ENCODE results near the gene TMEM88.

The TMEM88 gene

DNA sequence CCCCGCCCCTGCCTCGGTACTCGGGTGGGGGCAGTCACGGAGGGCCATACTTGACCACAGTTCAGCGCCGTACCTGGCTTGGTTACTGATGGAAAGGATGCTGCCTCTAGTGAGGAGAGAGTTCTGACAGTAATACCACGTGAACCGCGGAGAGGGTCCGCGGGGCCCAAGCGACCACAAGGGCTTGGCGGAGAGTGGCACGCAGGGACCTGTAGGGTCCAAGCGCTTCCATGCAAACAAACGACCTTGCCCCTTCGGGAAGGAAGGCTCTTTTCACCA lies 11.7 kb upstream of the TMEM88 start:
- no peak for DNase-seq (ENCODE audit: extremely low read depth in 1 of 2, low read depth in 1 of 2)

- peak; percentile 82 to 88 for DNase-seq (ENCODE audit: extremely low read depth in 1 of 2, low read depth in 1 of 2)
Measured at GRCh38 chr17:7843536-7844291, 11.2 kb upstream of the TMEM88 start.

DNA sequence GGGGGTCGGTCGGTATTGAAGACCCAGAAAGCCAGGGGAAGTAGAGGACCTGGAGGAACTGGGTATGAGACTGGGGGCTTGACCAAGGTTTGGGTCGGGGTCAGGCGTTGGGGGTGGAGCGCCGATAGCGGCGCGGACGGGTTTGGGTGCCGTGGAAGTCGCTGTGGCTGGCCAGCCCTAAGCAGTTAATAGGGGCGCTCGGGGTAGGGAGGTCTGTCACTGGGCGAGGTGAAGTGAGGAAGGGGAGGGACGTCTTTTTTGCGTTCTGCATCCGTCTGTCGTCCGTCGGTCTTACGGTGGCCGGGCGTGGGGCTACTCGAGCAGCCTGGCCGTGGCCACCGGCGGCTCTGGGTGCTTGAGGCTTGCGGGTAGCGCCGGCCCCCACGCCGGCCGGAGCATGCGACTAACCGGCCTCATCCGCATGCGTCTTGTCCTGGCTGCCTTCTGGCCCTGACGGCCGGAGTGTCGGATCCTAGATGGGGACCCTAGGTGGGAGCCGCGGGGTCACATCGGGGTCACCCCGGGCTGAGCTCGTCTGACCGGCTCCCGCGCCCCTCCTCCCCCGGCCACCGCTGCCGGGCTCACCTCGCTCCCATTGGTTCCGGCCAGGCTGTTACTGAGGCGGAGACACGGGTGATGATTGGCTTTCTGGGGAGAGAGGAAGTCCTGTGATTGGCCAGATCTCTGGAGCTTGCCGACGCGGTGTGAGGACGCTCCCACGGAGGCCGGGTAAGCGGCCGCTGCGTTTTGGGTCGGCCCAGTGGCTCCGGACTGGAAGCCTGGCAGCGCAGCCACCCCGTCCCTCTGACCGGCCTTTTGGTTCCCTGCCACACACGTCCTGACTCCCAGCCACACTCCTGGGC lies 10.3 kb upstream of the TMEM88 start:
- DNase-seq (ENCODE audit: extremely low read depth in 1 of 2, low read depth in 1 of 2), result peak in 1 of 2 donors; percentile 67

- no peak for DNase-seq (ENCODE audit: extremely low read depth in 1 of 2, low read depth in 1 of 2)
Measured at GRCh38 chr17:7845359-7846062, 9.4 kb upstream of the TMEM88 start.

DNA sequence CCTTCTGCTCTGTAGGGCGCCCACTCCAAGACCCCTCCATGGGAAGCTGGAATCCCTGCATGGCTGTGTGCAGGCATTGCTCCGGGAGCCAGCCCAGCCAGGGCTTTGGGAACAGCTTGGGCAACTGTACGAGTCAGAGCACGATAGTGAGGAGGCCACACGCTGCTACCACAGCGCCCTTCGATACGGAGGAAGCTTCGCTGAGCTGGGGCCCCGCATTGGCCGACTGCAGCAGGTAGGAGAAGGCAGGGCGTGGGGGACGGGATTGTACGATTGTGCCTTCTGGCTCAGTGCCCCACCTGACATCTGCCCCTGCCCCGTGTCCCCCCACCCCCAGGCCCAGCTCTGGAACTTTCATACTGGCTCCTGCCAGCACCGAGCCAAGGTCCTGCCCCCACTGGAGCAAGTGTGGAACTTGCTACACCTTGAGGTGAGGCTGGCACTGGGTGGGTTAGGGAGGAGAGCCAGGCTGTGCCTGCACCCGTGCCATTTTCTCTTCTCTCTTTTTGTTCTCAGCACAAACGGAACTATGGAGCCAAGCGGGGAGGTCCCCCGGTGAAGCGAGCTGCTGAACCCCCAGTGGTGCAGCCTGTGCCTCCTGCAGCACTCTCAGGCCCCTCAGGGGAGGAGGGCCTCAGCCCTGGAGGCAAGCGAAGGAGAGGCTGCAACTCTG lies 8.7 kb upstream of the TMEM88 start:
- no peak for DNase-seq (ENCODE audit: extremely low read depth in 1 of 2, low read depth in 1 of 2)

DNA sequence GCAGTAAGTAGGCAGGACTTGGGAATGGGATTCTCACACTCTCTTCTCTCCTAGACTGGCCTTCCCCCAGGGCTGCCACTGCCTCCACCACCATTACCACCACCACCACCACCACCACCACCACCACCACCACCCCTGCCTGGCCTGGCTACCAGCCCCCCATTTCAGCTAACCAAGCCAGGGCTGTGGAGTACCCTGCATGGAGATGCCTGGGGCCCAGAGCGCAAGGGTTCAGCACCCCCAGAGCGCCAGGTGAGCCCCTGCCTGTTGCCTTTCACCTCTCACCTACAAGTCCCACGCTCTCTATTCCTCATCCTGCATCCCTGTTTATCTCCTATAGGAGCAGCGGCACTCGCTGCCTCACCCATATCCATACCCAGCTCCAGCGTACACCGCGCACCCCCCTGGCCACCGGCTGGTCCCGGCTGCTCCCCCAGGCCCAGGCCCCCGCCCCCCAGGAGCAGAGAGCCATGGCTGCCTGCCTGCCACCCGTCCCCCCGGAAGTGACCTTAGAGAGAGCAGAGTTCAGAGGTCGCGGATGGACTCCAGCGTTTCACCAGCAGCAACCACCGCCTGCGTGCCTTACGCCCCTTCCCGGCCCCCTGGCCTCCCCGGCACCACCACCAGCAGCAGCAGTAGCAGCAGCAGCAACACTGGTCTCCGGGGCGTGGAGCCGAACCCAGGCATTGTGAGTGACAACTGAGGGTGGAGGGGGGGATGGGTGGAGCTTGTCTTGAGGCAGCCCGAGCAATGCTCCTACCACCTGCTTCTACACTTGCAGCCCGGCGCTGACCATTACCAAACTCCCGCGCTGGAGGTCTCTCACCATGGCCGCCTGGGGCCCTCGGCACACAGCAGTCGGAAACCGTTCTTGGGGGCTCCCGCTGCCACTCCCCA lies 7.9 kb upstream of the TMEM88 start:
- DNase-seq (ENCODE audit: extremely low read depth in 1 of 2, low read depth in 1 of 2), result no peak

GRCh38 chr17:7848131-7848579 lies 6.7 kb upstream of the TMEM88 start:
- no peak for DNase-seq (ENCODE audit: extremely low read depth in 1 of 2, low read depth in 1 of 2)

DNA sequence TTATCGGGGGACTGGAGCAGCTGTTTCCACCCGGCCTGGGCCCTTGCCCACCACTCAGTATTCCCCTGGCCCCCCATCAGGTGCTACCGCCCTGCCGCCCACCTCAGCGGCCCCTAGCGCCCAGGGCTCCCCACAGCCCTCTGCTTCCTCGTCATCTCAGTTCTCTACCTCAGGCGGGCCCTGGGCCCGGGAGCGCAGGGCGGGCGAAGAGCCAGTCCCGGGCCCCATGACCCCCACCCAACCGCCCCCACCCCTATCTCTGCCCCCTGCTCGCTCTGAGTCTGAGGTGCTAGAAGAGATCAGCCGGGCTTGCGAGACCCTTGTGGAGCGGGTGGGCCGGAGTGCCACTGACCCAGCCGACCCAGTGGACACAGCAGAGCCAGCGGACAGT lies 6.1 kb upstream of the TMEM88 start:
- DNase-seq (ENCODE audit: extremely low read depth in 1 of 2, low read depth in 1 of 2), result no peak

DNA sequence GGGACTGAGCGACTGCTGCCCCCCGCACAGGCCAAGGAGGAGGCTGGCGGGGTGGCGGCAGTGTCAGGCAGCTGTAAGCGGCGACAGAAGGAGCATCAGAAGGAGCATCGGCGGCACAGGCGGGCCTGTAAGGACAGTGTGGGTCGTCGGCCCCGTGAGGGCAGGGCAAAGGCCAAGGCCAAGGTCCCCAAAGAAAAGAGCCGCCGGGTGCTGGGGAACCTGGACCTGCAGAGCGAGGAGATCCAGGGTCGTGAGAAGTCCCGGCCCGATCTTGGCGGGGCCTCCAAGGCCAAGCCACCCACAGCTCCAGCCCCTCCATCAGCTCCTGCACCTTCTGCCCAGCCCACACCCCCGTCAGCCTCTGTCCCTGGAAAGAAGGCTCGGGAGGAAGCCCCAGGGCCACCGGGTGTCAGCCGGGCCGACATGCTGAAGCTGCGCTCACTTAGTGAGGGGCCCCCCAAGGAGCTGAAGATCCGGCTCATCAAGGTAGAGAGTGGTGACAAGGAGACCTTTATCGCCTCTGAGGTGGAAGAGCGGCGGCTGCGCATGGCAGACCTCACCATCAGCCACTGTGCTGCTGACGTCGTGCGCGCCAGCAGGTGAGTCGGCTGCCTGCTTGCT lies 5.6 kb upstream of the TMEM88 start:
- DNase-seq (ENCODE audit: extremely low read depth in 1 of 2, low read depth in 1 of 2), result no peak

DNA sequence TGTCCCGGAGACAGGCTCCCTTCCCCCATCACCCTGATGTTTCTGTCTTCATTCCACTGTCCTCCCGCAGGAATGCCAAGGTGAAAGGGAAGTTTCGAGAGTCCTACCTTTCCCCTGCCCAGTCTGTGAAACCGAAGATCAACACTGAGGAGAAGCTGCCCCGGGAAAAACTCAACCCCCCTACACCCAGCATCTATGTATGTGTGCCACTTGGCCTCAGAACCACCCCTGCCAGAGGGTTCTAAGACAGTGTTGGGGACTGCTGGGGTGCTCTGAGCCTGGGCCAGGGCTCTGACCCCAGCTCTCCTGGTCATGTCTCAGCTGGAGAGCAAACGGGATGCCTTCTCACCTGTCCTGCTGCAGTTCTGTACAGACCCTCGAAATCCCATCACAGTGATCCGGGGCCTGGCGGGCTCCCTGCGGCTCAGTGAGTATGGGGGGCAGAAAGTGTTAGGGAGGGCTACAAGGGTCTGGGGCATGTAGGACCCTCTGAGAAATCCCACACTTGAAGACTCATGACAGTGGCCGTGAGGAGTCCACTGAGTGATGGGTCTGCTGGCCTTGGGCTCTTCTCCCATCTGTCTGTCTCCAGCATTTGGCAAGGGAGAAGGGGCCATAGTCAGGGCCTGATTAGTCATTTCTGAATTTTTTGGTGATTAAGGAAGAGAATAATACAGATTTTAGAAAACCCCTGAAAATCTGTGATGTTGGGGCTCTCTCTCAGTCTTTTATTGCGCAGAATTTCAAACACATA lies 4.9 kb upstream of the TMEM88 start:
- no peak for DNase-seq (ENCODE audit: extremely low read depth in 1 of 2, low read depth in 1 of 2)

DNA sequence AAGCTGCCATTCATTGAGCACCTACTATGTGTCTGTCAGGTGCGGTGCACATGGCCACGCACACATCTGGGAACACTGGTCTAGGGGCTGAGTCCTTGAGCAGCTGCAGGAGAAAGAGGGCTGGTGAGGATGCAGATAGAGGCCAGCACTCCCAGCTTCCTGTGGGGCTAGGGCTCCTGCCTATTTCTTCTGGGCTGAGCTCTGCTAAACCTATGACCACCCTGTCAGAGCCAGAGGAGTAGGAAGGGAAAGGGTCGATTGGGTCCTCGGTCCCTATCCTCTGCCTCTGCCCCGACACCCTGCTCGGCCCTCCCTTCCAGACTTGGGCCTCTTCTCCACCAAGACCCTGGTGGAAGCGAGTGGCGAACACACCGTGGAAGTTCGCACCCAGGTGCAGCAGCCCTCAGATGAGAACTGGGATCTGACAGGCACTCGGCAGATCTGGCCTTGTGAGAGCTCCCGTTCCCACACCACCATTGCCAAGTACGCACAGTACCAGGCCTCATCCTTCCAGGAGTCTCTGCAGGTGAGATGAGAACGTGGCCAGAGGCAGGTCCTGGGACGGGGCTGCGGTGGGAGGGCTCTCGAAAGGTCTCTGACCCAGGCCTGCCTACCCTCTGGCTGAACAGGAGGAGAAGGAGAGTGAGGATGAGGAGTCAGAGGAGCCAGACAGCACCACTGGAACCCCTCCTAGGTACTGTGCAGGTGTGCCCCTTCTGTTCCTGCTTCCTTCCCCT lies 4.0 kb upstream of the TMEM88 start:
- DNase-seq (ENCODE audit: extremely low read depth in 1 of 2, low read depth in 1 of 2), result no peak

DNA sequence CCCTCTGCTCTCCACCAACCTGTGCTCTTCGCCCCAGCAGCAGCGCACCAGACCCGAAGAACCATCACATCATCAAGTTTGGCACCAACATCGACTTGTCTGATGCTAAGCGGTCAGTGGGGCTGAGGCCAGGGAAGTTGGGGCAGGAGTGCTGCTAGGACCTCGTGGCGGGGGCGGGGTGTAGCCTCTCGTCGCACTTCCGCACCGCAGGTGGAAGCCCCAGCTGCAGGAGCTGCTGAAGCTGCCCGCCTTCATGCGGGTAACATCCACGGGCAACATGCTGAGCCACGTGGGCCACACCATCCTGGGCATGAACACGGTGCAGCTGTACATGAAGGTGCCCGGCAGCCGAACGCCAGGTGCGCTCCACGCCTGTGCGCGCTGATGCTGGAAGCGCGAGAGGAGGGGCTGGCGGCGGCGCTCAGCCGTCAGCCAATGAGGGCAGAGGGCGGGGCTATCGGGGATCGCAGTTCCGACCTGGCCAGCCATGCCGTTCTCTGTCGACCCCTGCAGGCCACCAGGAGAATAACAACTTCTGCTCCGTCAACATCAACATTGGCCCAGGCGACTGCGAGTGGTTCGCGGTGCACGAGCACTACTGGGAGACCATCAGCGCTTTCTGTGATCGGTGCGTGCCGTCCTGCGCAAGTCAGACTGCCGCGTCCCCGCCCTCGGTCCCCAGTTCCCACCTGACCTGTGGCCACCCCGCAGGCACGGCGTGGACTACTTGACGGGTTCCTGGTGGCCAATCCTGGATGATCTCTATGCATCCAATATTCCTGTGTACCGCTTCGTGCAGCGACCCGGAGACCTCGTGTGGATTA lies 3.2 kb upstream of the TMEM88 start:
- DNase-seq (ENCODE audit: extremely low read depth in 1 of 2, low read depth in 1 of 2), result peak; percentile 88 to 92

- DNase-seq (ENCODE audit: extremely low read depth in 1 of 2, low read depth in 1 of 2), result no peak
Measured at GRCh38 chr17:7852262-7852670, 2.6 kb upstream of the TMEM88 start.

DNA sequence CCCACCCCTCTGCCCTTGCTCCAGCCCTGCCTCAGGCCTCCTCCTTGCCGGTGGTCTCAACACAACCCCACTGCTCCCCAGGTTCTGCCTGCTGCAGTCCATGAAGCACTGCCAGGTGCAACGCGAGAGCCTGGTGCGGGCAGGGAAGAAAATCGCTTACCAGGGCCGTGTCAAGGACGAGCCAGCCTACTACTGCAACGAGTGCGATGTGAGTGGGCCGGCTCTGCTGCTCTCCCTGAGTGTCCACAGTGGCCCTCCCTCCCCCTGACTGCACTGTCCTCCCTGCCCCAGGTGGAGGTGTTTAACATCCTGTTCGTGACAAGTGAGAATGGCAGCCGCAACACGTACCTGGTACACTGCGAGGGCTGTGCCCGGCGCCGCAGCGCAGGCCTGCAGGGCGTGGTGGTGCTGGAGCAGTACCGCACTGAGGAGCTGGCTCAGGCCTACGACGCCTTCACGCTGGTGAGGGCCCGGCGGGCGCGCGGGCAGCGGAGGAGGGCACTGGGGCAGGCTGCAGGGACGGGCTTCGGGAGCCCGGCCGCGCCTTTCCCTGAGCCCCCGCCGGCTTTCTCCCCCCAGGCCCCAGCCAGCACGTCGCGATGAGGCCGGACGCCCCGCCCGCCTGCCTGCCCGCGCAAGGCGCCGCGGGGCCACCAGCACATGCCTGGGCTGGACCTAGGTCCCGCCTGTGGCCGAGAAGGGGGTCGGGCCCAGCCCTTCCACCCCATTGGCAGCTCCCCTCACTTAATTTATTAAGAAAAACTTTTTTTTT lies 1.8 kb upstream of the TMEM88 start:
- DNase-seq (ENCODE audit: extremely low read depth in 1 of 2, low read depth in 1 of 2), result no peak

DNA sequence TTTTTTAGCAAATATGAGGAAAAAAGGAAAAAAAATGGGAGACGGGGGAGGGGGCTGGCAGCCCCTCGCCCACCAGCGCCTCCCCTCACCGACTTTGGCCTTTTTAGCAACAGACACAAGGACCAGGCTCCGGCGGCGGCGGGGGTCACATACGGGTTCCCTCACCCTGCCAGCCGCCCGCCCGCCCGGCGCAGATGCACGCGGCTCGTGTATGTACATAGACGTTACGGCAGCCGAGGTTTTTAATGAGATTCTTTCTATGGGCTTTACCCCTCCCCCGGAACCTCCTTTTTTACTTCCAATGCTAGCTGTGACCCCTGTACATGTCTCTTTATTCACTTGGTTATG lies 1.2 kb upstream of the TMEM88 start:
- no peak for DNase-seq (ENCODE audit: extremely low read depth in 1 of 2, low read depth in 1 of 2)

DNA sequence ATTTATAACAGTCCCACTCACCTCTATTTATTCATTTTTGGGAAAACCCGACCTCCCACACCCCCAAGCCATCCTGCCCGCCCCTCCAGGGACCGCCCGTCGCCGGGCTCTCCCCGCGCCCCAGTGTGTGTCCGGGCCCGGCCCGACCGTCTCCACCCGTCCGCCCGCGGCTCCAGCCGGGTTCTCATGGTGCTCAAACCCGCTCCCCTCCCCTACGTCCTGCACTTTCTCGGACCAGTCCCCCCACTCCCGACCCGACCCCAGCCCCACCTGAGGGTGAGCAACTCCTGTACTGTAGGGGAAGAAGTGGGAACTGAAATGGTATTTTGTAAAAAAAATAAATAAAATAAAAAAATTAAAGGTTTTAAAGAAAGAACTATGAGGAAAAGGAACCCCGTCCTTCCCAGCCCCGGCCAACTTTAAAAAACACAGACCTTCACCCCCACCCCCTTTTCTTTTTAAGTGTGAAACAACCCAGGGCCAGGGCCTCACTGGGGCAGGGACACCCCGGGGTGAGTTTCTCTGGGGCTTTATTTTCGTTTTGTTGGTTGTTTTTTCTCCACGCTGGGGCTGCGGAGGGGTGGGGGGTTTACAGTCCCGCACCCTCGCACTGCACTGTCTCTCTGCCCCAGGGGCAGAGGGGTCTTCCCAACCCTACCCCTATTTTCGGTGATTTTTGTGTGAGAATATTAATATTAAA lies 638 bp upstream of the TMEM88 start:
- no peak for DNase-seq (ENCODE audit: extremely low read depth in 1 of 2, low read depth in 1 of 2)
